ENCODE data around the gene ABLIM1. TPM values are rescaled to one million over a fixed set of nuclear protein-coding genes. Genes with fewer than 3 reads are reported as not detected.

Gene ABLIM1
- total and polyA plus RNA-seq, 2 of the 4 experiments (the other 2 are of a cell fraction) = 7.7 to 9.9 TPM

DNA sequence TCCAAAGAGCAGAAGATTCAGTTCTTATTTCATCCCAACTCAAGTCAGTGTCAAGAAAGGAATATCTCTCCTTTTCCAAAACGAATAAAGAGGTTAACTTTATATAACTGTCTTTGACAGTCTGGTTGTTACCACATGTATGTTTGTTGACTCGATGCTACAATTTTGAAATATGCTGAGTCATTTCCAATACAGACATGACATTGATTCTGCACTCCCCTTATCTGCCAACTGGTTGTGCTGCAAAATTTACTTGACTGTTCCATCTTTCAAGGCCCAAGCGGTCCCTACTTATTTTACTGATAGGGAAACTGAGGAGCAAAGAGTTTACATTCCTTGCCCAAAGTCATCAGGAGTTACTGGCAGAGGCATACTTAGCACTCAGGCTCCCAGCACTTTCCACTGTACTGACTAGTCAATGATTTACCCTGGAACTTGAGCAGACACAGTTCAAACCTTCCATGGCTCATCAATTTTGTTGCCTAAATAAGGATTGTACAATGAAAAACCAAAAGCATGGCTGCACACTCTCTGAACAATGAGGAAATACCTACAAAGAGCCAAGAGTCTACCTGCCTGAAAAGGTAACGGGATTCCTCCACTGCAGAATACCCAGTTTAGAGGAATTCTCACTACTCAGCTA is 52.8 kb downstream of the ABLIM1 start:
- H3K9me3 ChIP-seq (ENCODE audit: control insufficient read depth, insufficient read depth, low read length) = no peaks in the 10 kb centered on the region
- CTCF ChIA-PET = no interaction called here

More for the DNA sequence above, 52.8 kb downstream of the ABLIM1 start:
- Histone ChIP-seq H4K91ac (ENCODE audit: insufficient read depth, low read depth, low read length) (no peak overlapping the region), H3K9me1 (ENCODE audit: insufficient read depth, low read length) (0 out of 2 replicates have a peak, but pooled peaks cover 4% of the 10 kb centered on the region), H3K4me2 (ENCODE audit: low read depth, low read length) (no peak overlapping the region), H3K79me1 (ENCODE audit: low read depth in 1 of 2, low read length in 2 of 2) (no peaks in the 10 kb centered on the region; a peak in 1 of 4 replicates), H4K8ac (ENCODE audit: low read depth in 2 of 2, low read length in 2 of 2) (no peak overlapping the region), H3K23ac (ENCODE audit: low read depth, low read length) (no peak overlapping the region), H3K4me3 (ENCODE audit: insufficient read depth, low read depth, low read length) (no peak overlapping the region), H3K27me3 (ENCODE audit: control insufficient read depth, insufficient read depth, low read length) (no peaks in the 10 kb centered on the region; the same call in none of the 2 replicates), H3K9ac (ENCODE audit: low read depth, low read length) (no peak overlapping the region), H3K56ac (ENCODE audit: extremely low read depth, insufficient read depth, low read length) (no peak overlapping the region), H4K5ac (ENCODE audit: low read depth, low read length) (no peak overlapping the region), H3K4ac (ENCODE audit: low read depth, low read length) (no peak overlapping the region), H2AK9ac (replicated peaks; ENCODE audit: low read depth, low read length, poor library complexity) (no peak overlapping the region), H2BK5ac (ENCODE audit: low read depth, low read length, poor library complexity, severe bottlenecking) (no peak overlapping the region), H4K20me1 (ENCODE audit: insufficient read depth, low read length) (no peaks in the 10 kb centered on the region), H2BK15ac (ENCODE audit: low read depth, low read length) (no peak overlapping the region), H2BK20ac (ENCODE audit: low read depth, low read length) (no peak overlapping the region), H3K4me1 (ENCODE audit: control insufficient read depth, insufficient read depth, low read length) (no peaks in the 10 kb centered on the region), H3K18ac (ENCODE audit: low read depth, low read length) (no peak overlapping the region), H3K36me3 (ENCODE audit: control insufficient read depth, insufficient read depth, low read length) (no peaks in the 10 kb centered on the region), H3K27ac (ENCODE audit: insufficient read depth, low read length) (no peak overlapping the region), H2AFZ (replicated peaks; ENCODE audit: low read length, poor library complexity) (no peak overlapping the region), H3K14ac (replicated peaks; ENCODE audit: low read depth, low read length) (no peak overlapping the region), H2AK5ac (ENCODE audit: low read depth, low read length) (no peak overlapping the region), H2BK120ac (ENCODE audit: low read depth, low read length) (no peak overlapping the region)
- no CpG with 5 or more reads among the region's 4 CpGs for WGBS, 2 experiments (ENCODE audit: extremely low coverage in 2 of 2, insufficient read length in 1 of 2)
- intact Hi-C loops (cut with micrococcal nuclease) = no loop called here
- no peak for DNase-seq
- TF ChIP-seq RCOR1 (IDR thresholded peaks at IDR 0.05; ENCODE audit: insufficient replicate concordance, low read length) = no peak
- peak; percentile 66 for TF ChIP-seq MAFK (IDR thresholded peaks at IDR 0.05; ENCODE audit: low read depth, low read length)
- peak; percentile 97 for TF ChIP-seq NFE2L2 (IDR thresholded peaks at IDR 0.05; ENCODE audit: low read depth, low read length)
- BruUV-seq (replicated peaks) = no TSS peak
- POLR2A ChIA-PET (ENCODE audit: unreplicated experiment) = no interaction called here
- in situ Hi-C loops (cut with MboI; ENCODE audit: low sequenced_read_pairs) = no loop called here
- no peak for ATAC-seq (ENCODE audit: low read depth)
- dilution Hi-C loops (cut with HindIII; ENCODE audit: low sequenced_read_pairs, unreplicated experiment) = no loop called here

Data from IMR-90 (cell line).